Breast epithelium (tissue), 3 donors: ENCODE measurements around the gene MBIP.

Experiments
- CTCF ChIP-seq, 3 donors: fragments of 450-650 bp; IDR thresholded peaks; one replicate each; pipeline ENCODE4 v1.5.1; 2016 to 2017; ENCODE audit warnings: antibody characterized with exemption in 3 of 3, mild to moderate bottlenecking in 3 of 3, moderate library complexity in 3 of 3
- POLR2A ChIP-seq: fragments of 450-650 bp; IDR thresholded peaks from one replicate; pipeline ENCODE4 v1.6.1; 2016; ENCODE audit warnings: antibody characterized with exemption, mild to moderate bottlenecking, moderate library complexity

- no peak for TF ChIP-seq CTCF (IDR thresholded peaks at IDR 0.05)
- no peak for TF ChIP-seq POLR2A
Measured at GRCh38 chr14:36306836-36307235, 13.6 kb downstream of the MBIP start.
